Measurements from ENCODE around the gene PCDHB16. TPM values are rescaled to one million over a fixed set of nuclear protein-coding genes. Genes with fewer than 3 reads are reported as not detected.
A peak's percentile ranks its signal among the peaks of the same experiment; 100 is the strongest.
"Not testable (repeated sequence)": the region's sequence is repeated elsewhere in the genome, so short reads cannot be mapped to it uniquely, and the experiment has no call there.

The PCDHB16 gene
- polyA plus RNA-seq, 1 donor from 2014 or later, result 2.8 TPM

GRCh38 chr5:141216035-141216434 lies 33.8 kb downstream of the PCDHB16 start:
- not testable (repeated sequence) for H3K27ac ChIP-seq (ENCODE audit: low read length); H3K9ac ChIP-seq (ENCODE audit: low read length); H3K4me3 ChIP-seq (ENCODE audit: low read length); H3K79me2 ChIP-seq (replicated peaks; ENCODE audit: insufficient read depth, low read length); H3K4me2 ChIP-seq (ENCODE audit: low read length); H3K36me3 ChIP-seq (ENCODE audit: insufficient read depth, low read length); H3F3A ChIP-seq (ENCODE audit: insufficient read depth, low read length, poor library complexity, severe bottlenecking); H4K20me1 ChIP-seq (ENCODE audit: insufficient read depth); H3K9me2 ChIP-seq (ENCODE audit: insufficient read depth, low read length); H2AFZ ChIP-seq (ENCODE audit: low read depth, low read length); H3K27me3 ChIP-seq (ENCODE audit: insufficient read depth, low read depth, low read length)
- peaks cover 10% of the 10 kb centered on the region for H3K9me3 ChIP-seq (ENCODE audit: low read length)

- no peaks in the 10 kb centered on the region for H4K20me1 ChIP-seq (ENCODE audit: insufficient read depth)
- peak within 1 kb of the TSS; percentile 52 for H3K9ac ChIP-seq (ENCODE audit: low read length)
- H3K4me2 ChIP-seq (ENCODE audit: low read length), result no peak within 1 kb of the TSS
- H3F3A ChIP-seq (ENCODE audit: insufficient read depth, low read length, poor library complexity, severe bottlenecking), result no peaks in the 10 kb centered on the region
- TF ChIP-seq RAD21 (conservative IDR thresholded peaks at IDR 0.05) (peak; percentile 63), SMC3 (conservative IDR thresholded peaks at IDR 0.05; ENCODE audit: poor library complexity) (peak; percentile 48), CTCF (IDR thresholded peaks at IDR 0.05; ENCODE audit: poor library complexity, severe bottlenecking) (peak; percentile 55), MXI1 (conservative IDR thresholded peaks at IDR 0.05; ENCODE audit: poor library complexity, severe bottlenecking) (no peak)
- H3K9me2 ChIP-seq (ENCODE audit: insufficient read depth, low read length), result no peaks in the 10 kb centered on the region
- H3K36me3 ChIP-seq (ENCODE audit: insufficient read depth, low read length), result no peaks in the 10 kb centered on the region
- H3K9me3 ChIP-seq (ENCODE audit: low read length), result no peaks in the 10 kb centered on the region
- peaks cover 4% of the 10 kb centered on the region for H3K79me2 ChIP-seq (replicated peaks; ENCODE audit: insufficient read depth, low read length)
- H3K27ac ChIP-seq (ENCODE audit: low read length), result peak within 1 kb of the TSS; percentile 46
- H3K4me3 ChIP-seq (ENCODE audit: low read length), result peak within 1 kb of the TSS; percentile 60
- no peaks in the 10 kb centered on the region for H3K27me3 ChIP-seq (ENCODE audit: insufficient read depth, low read depth, low read length)
- no peak within 1 kb of the TSS for H2AFZ ChIP-seq (ENCODE audit: low read depth, low read length)
Observed at GRCh38 chr5:141223112-141223783, 41.1 kb downstream of the PCDHB16 start, which contains the start of gene PCDHB14. Gene PCDHB14, plus strand, starts transcription at chr5:141223343. Its CDS starts 163 bp downstream, at chr5:141223506.

GRCh38 chr5:141224844-141225243 lies 42.7 kb downstream of the PCDHB16 start:
- H3K36me3 ChIP-seq (ENCODE audit: insufficient read depth, low read length); H3K27me3 ChIP-seq (ENCODE audit: insufficient read depth, low read depth, low read length); H4K20me1 ChIP-seq (ENCODE audit: insufficient read depth); H3K27ac ChIP-seq (ENCODE audit: low read length); H3K79me2 ChIP-seq (replicated peaks; ENCODE audit: insufficient read depth, low read length); H3K9me2 ChIP-seq (ENCODE audit: insufficient read depth, low read length); H3F3A ChIP-seq (ENCODE audit: insufficient read depth, low read length, poor library complexity, severe bottlenecking); H3K9ac ChIP-seq (ENCODE audit: low read length); H3K9me3 ChIP-seq (ENCODE audit: low read length); H2AFZ ChIP-seq (ENCODE audit: low read depth, low read length); H3K4me2 ChIP-seq (ENCODE audit: low read length): not testable (repeated sequence)
- H3K4me3 ChIP-seq (ENCODE audit: low read length), result peak overlapping the region; percentile 60

DNA sequence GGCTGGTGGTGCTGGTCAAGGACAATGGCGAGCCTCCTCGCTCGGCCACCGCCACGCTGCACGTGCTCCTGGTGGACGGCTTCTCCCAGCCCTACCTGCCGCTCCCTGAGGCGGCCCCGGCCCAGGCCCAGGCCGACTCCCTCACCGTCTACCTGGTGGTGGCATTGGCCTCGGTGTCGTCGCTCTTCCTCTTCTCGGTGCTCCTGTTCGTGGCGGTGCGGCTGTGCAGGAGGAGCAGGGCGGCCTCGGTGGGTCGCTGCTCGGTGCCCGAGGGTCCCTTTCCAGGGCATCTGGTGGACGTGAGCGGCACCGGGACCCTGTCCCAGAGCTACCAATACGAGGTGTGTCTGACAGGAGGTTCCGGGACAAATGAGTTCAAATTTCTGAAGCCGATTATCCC lies 43.2 kb downstream of the PCDHB16 start:
- not testable (repeated sequence) for H3K79me2 ChIP-seq (replicated peaks; ENCODE audit: insufficient read depth, low read length); H3K9me2 ChIP-seq (ENCODE audit: insufficient read depth, low read length); H3K4me3 ChIP-seq (ENCODE audit: low read length); H3F3A ChIP-seq (ENCODE audit: insufficient read depth, low read length, poor library complexity, severe bottlenecking); H3K36me3 ChIP-seq (ENCODE audit: insufficient read depth, low read length); H3K9me3 ChIP-seq (ENCODE audit: low read length); H3K27me3 ChIP-seq (ENCODE audit: insufficient read depth, low read depth, low read length); H3K4me2 ChIP-seq (ENCODE audit: low read length); H3K27ac ChIP-seq (ENCODE audit: low read length); H3K9ac ChIP-seq (ENCODE audit: low read length); H4K20me1 ChIP-seq (ENCODE audit: insufficient read depth); H2AFZ ChIP-seq (ENCODE audit: low read depth, low read length)

Data from neural cell (in vitro differentiated cells).